Measurements from ENCODE around the gene ALKBH8. TPM values are rescaled to one million over a fixed set of nuclear protein-coding genes. Genes with fewer than 3 reads are reported as not detected.
"Not testable (repeated sequence)": the region's sequence is repeated elsewhere in the genome, so short reads cannot be mapped to it uniquely, and the experiment has no call there.

Gene ALKBH8
- total and polyA plus RNA-seq, 2 of the 4 experiments (the other 2 are of a cell fraction), result 3.0 to 6.6 TPM

DNA sequence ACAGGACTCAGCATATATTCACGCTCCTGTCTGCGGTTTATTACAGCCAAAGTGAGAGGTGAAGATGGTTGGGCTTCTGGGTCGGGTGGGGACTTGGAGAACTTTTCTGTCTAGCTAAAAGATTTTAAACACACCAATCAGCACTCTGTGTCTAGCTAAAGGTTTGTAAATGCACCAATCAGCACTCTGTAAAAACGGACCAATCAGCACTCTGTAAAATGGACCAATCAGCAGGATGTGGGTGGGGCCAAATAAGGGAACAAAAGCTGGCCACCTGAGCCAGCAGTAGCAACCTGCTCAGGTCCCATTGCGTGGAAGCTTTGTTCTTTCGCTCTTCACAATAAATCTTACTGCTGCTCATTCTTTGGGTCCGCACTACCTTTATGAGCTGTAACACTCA lies 68.2 kb downstream of the ALKBH8 start:
- H3K9ac ChIP-seq (ENCODE audit: low read depth, low read length); intact Hi-C loops (cut with micrococcal nuclease); H2BK15ac ChIP-seq (ENCODE audit: low read depth, low read length); H4K5ac ChIP-seq (ENCODE audit: low read depth, low read length); DNase-seq; POLR2A ChIA-PET (ENCODE audit: unreplicated experiment); H3K27me3 ChIP-seq (ENCODE audit: control insufficient read depth, insufficient read depth, low read length); H2BK5ac ChIP-seq (ENCODE audit: low read depth, low read length, poor library complexity, severe bottlenecking); in situ Hi-C loops (cut with MboI; ENCODE audit: low sequenced_read_pairs); CTCF ChIA-PET; H3K79me1 ChIP-seq (ENCODE audit: low read depth in 1 of 2, low read length in 2 of 2); H3K4me1 ChIP-seq (ENCODE audit: control insufficient read depth, insufficient read depth, low read length); H3K9me3 ChIP-seq (ENCODE audit: control insufficient read depth, insufficient read depth, low read length); H3K23ac ChIP-seq (ENCODE audit: low read depth, low read length); H4K91ac ChIP-seq (ENCODE audit: insufficient read depth, low read depth, low read length); H2AFZ ChIP-seq (replicated peaks; ENCODE audit: low read length, poor library complexity); H3K36me3 ChIP-seq (ENCODE audit: control insufficient read depth, insufficient read depth, low read length); ATAC-seq (ENCODE audit: low read depth); H4K20me1 ChIP-seq (ENCODE audit: insufficient read depth, low read length); H4K8ac ChIP-seq (ENCODE audit: low read depth in 2 of 2, low read length in 2 of 2); H3K27ac ChIP-seq (ENCODE audit: insufficient read depth, low read length); BruUV-seq (replicated peaks); H3K4ac ChIP-seq (ENCODE audit: low read depth, low read length); H3K4me2 ChIP-seq (ENCODE audit: low read depth, low read length); H3K9me1 ChIP-seq (ENCODE audit: insufficient read depth, low read length); H2AK9ac ChIP-seq (replicated peaks; ENCODE audit: low read depth, low read length, poor library complexity); H3K4me3 ChIP-seq (ENCODE audit: insufficient read depth, low read depth, low read length); dilution Hi-C loops (cut with HindIII; ENCODE audit: low sequenced_read_pairs, unreplicated experiment); H3K18ac ChIP-seq (ENCODE audit: low read depth, low read length); H3K14ac ChIP-seq (replicated peaks; ENCODE audit: low read depth, low read length); H2BK20ac ChIP-seq (ENCODE audit: low read depth, low read length); H3K56ac ChIP-seq (ENCODE audit: extremely low read depth, insufficient read depth, low read length); H2BK120ac ChIP-seq (ENCODE audit: low read depth, low read length); H2AK5ac ChIP-seq (ENCODE audit: low read depth, low read length): not testable (repeated sequence)
- no CpG with 5 or more reads among the region's 7 CpGs for WGBS, 2 experiments (ENCODE audit: extremely low coverage in 2 of 2, insufficient read length in 1 of 2)
